GM18867 (cell line): ENCODE results near the gene CPOX.
"Not testable (repeated sequence)": the region's sequence is repeated elsewhere in the genome, so short reads cannot be mapped to it uniquely, and the experiment has no call there.

Experiments
- ATAC-seq: cut with Tn5 transposase; IDR thresholded peaks from one replicate; pipeline ENCODE4 v1.9.1; 2021; ENCODE audit warnings: mild to moderate bottlenecking, moderate library complexity; ENCODE audit not compliant: unreplicated experiment

Gene CPOX

DNA sequence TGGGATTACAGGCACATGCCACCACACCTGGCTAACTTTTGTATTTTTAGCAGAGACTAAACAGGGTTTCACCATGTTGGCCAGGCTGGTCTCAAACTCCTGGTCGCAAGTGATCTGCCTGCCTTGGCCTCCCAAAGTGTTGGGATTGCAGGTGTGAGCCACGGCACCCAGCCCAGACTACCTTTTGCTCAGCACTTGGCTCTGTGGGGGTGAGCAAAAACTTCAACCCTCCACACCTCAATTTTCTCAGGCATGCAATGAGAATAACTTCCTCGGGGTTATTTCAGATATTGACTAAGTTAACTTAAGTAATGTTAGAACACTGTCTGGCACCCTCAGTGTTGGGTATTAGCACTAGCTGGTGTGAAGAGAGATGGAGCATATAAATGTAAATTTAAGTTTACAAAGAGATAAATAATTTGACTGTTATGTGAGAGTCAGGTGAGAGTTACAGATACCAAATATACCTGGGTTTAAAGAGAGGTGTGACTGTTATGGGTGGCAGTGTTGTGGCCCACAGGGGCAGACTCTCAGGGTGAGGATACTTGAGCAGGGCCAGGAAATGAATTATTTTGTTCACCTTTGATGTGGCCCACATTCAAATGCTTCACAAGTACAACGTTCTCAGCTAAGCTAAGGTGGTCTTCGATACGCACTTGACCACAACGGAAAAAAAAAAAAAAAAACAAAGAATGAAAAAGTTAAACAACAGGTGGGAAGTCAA is 29.0 kb downstream of the CPOX start:
- peak; percentile 26 for ATAC-seq

DNA sequence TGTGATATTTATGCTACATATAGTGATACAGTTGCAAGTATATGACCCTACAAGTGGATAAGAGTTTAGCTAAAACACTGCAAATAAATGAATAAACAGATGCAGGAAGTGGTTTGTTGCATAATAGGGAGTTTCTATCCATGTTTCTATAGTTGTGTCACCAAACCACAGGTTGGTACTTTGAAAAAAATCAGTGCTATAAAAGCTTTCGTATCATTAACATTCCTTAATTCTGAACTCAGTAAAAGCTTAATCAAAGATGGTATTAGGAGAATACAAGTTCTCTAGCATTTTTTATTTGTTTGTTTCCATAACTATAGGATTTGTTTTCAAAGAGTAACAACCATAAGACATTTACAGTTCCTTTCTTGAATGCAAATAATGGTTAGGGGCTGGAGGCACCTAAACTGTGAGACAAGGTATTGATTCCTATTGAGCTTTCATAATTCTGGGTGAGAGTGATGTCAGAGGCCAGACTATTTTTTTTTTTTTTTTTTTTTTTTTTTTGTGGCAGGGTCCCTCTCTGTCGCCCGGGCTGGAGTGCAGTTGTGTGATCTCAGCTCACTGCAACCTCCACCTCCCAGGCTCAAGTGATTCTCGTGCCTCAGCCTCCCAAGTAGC is 29.6 kb downstream of the CPOX start:
- peak; percentile 55 for ATAC-seq

DNA sequence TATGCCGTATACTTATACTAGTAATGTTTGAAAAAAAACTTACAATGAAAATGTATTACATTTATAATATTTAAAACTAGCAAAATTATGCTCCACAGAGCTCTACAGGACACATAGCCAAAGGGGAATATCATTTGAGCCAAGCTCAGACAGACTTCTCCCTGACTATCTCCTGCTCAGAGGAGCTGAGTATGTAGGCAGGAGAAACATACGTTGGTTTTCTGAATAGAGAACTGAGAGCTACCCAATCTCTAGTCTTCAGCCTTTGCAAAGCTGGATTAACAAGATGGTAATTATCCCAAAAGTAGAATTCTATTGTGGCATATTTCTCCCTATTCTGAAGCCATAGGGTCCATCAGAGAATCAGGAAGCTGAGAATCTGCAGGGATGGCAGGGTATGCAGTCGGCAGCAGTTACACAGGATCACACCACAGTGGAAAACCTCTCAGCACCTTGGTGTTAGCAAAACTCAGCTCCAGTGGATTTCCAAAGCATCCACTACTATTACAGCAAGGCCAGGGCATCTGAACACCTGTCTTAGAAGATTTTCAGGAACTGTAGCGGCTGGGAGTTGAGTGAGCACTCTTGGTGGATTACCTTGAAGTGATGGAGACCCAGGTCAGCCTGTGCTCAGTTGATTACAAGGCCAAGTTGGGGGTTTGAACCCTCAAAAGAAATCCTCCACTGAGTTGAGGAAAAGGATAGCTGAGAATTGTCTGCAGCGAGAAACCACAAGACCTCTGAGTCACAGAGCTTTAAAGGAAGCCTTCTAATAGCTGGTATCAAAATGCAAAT is 31.5 kb downstream of the CPOX start:
- no peak for ATAC-seq

GRCh38 chr3:98560911-98561310 is 32.5 kb downstream of the CPOX start:
- no peak for ATAC-seq

GRCh38 chr3:98559769-98560168 is 33.6 kb downstream of the CPOX start:
- not testable (repeated sequence) for ATAC-seq

GRCh38 chr3:98558100-98558827 is 35.1 kb downstream of the CPOX start:
- no peak for ATAC-seq

- ATAC-seq = peak; percentile 16
These were observed 35.9 kb downstream of the CPOX start for GRCh38 chr3:98557324-98558010.

- ATAC-seq = peak; percentile 78
These were observed 37.0 kb downstream of the CPOX start for GRCh38 chr3:98556164-98557130.

DNA sequence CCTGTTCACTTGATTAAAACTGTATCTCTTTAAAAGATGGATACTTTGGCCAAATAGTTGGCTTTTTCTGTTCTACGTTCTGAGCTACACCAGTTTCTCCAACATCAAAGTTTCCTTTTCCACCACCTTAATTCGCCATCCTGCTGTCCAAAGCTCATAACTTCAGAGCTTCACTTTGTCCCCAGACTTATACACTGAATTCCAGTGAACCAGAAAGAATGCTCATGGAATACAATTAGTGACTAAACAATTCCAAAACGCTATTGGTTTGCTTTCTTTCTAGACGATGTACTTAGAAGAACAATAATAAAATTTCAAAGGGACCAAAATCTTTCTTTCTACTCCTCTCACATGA is 38.4 kb downstream of the CPOX start:
- no peak for ATAC-seq

DNA sequence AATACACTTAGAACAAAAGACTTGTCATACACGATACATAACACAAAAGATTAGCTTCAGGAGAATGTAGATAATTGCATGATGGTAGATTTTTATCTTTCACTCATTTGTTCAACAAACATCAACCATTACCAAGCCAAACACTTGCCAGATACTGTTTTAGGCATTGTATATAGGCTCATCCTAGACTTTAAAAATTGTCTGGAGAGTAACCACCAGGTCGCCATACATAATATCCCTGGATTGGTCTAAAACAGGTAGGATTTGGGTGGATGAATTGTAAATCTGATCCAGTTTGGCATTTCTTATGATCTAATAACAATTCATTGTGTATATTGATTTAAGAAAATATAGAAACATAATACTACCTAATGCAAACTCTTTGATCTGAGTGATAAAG is 38.8 kb downstream of the CPOX start:
- ATAC-seq = no peak

DNA sequence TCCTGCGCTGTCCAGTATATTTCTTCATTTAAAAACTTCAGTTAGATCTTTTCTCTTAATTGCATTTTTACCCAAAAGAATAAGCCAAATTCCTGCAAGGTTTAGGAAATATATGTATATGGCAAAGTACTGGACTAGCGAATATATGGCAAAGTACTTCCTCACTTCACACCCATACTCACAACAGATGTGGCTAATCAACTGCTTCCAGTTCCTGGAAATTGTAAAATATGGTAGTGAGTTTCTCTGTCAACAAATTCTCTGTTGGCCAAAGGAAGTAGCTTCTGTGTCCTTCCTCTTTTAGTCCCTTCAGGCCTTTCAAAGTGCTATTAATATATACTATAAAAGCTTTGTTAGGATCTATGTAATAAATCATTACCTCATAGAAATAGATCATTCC is 39.7 kb downstream of the CPOX start:
- no peak for ATAC-seq

DNA sequence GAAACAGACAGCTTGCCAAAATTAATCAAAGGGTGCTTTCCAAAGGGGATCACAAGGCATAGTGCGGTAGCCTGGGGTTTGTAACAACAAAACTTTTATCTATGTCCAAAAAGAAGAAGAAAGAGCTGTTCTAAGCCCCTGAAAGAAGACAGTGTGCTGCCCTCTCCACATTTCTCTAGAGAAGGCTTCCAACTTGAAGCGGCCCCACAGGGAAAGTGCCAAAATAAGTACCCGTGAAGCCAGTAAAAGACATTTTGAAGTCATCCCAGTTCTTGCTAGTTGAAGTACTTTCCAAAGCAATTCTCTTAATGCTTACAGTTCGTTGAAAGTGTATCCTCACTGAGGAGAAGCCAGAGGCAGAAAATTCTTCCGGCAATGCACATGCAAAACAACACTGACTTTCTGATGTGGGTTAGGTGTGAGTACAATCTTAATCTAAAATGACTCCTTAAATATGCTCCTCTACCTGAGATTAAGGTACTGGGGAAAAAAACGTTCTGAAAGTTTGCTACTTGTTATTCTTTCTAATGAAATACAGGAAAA is 40.3 kb downstream of the CPOX start:
- ATAC-seq = no peak

DNA sequence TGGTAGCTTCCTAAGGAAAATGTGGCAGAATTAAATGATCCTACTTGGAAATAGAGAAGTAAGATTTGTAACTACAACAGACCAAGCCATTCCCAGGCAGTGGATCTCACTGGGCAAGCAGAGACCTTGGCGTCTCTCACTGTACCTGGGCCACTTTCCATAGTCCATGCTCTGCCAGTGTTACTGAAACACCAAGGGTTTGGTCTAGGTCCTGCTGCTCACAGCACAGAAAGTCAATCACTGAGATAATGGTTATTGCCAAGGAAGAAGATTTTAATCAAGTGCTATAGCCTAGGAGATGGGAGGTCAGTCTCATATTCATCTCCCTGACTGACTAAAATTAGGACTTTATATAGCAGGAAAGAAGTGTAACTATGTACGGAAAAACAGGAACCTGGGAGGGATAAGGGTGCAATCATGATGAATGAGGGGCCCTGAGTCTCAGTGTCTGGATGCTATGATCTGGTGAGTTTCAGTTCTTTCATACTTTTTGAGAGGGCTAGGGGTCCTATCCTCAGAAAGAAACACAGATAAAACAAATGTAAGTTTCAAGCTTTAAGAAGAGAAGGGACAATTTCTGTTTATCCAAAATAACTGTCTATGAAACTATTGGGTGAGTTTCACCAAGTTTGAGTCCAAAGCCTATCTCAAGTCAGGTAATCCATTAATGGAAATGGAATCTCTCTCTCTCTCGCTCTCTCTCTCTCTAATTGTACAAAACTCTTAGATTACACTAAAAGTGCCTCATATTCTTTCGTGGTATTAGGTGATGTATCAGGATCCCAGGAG is 41.0 kb downstream of the CPOX start:
- ATAC-seq = no peak

GRCh38 chr3:98551754-98552153 is 41.7 kb downstream of the CPOX start:
- no peak for ATAC-seq

GRCh38 chr3:98551236-98551635 is 42.2 kb downstream of the CPOX start:
- no peak for ATAC-seq

DNA sequence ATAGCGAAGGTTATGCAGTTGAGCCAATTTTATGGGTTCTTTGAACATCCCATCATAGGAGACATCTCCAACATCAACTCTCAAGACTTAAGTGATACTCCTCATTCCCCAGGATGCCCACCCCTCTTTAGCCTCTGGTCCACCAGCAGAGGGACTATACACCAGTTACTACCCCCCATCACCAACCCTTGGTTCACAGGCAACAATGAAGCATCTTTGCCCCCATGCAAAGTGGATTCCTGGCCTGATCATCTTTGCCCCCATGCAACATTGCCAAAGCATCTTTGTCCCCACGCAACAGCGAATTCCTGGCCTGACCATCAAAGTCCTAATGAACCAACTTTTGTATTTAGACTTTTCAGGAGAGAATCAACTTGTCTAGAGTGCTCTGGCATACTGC is 42.6 kb downstream of the CPOX start:
- no peak for ATAC-seq

DNA sequence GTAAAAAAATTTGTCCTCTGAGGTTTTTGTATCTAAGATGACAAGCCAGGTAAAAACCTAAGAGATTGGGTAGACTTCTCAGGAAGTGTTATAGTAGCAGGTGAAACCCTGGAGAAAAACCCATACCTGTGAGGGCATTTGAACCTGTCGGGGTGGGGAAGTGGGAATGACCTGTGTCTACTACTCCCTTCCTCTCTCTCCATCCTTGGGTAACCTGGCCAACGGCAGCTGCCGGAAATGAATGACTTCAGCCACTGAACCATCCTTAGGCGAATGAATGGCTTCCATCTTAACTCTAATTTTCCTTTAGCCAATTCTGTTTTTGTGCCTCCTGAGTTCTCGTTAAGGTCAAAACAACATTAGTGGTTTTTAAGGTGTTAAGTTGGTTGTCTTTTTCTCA is 44.9 kb downstream of the CPOX start:
- no peak for ATAC-seq

DNA sequence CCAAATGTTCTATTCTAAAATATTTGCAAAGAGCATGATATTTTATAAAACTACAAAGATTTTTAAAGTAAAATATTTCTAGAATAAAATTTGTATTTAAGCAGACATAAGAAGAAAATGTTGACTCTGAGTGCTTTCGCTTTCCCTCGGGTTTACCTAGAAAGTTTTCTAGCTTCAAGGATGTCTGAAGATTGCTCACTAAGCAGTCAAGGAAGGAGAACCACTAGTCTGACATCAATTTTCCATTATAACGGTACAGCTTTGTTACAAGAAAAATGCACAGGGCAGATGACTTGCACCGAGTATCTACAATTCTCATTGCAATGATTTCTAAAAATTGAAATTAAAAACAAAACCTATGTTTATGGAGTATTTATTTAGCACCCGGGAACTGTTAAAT is 47.5 kb downstream of the CPOX start:
- ATAC-seq = peak; percentile 62

- ATAC-seq = no peak
These were observed 50.8 kb downstream of the CPOX start for GRCh38 chr3:98542623-98543022.
